Osteoblast (primary cell): ENCODE results near the gene ZNF804B. TPM values are rescaled to one million over a fixed set of nuclear protein-coding genes. Genes with fewer than 3 reads are reported as not detected.

Experiments
- DNase-seq: peaks from one replicate; pipeline ENCODE4 v3.0.0; 2011; ENCODE audit warnings: low spot score, mixed read lengths; ENCODE audit not compliant: insufficient read length; ENCODE audit errors: missing footprints
- H2AFZ ChIP-seq: 2 replicates; pipeline ENCODE4 v1.6.0; 2011; ENCODE audit warnings: mild to moderate bottlenecking, low read length
- H3K27ac ChIP-seq: 2 replicates; pipeline ENCODE4 v1.5.1; 2011; ENCODE audit warnings: mild to moderate bottlenecking, low read depth, low read length, moderate library complexity
- H3K27me3 ChIP-seq: 2 replicates; pipeline ENCODE4 v1.6.0; 2012; ENCODE audit warnings: mild to moderate bottlenecking, control low read depth, inconsistent platforms, low read length, moderate library complexity; ENCODE audit not compliant: insufficient read depth
- H3K36me3 ChIP-seq: 2 replicates; pipeline ENCODE4 v1.5.1; 2011; ENCODE audit warnings: mild to moderate bottlenecking, low read length, control low read depth, moderate library complexity; ENCODE audit not compliant: insufficient read depth
- H3K4me1 ChIP-seq: 2 replicates; pipeline ENCODE4 v1.5.1; 2011; ENCODE audit warnings: mild to moderate bottlenecking, low read length, control low read depth, moderate library complexity; ENCODE audit not compliant: insufficient read depth
- H3K4me2 ChIP-seq: 2 replicates; pipeline ENCODE4 v1.6.0; 2011; ENCODE audit warnings: mild to moderate bottlenecking, low read length; ENCODE audit not compliant: insufficient read depth
- H3K4me3 ChIP-seq: fragments of 200-600 bp; sonication (generic); 3 replicates; pipeline ENCODE4 v1.5.1; 2012; ENCODE audit warnings: mild to moderate bottlenecking, low read length, inconsistent platforms; ENCODE audit not compliant: insufficient read depth
- H3K79me2 ChIP-seq: 2 replicates; pipeline ENCODE4 v1.6.0; 2012; ENCODE audit warnings: mild to moderate bottlenecking, low read length, control low read depth, inconsistent platforms; ENCODE audit not compliant: insufficient read depth
- H3K9me3 ChIP-seq: 2 replicates; pipeline ENCODE4 v1.5.1; 2011; ENCODE audit warnings: low read depth, low read length, control low read depth
- H4K20me1 ChIP-seq: 2 replicates; pipeline ENCODE4 v1.6.0; 2012; ENCODE audit warnings: mild to moderate bottlenecking, low read length, control low read depth; ENCODE audit not compliant: insufficient read depth
- total RNA-seq: library from RNA; depleted of rRNA; stranded (reverse); fragments of >200 nt; gene quantifications from 2 replicates; pipeline ENCODE4 v1.2.3, GENCODE V29; 2012
- TF ChIP-seq, protein P1 (sequence below): IDR thresholded peaks from 2 replicates; pipeline ENCODE4 v1.5.1; 2011; ENCODE audit warnings: mild to moderate bottlenecking, low read depth, low read length, moderate library complexity; ENCODE audit errors: extremely low read depth

The ZNF804B gene
- total RNA-seq, 1 donor: not detected

- H3K4me1 ChIP-seq: no peaks in the 10 kb centered on the region
- H3K27ac ChIP-seq: no peak overlapping the region
- H3K27me3 ChIP-seq: no peaks in the 10 kb centered on the region
- H3K36me3 ChIP-seq: no peaks in the 10 kb centered on the region
- H3K9me3 ChIP-seq: peaks cover 2% of the 10 kb centered on the region
- H3K79me2 ChIP-seq: no peaks in the 10 kb centered on the region
- DNase-seq: no peak
- H4K20me1 ChIP-seq: no peaks in the 10 kb centered on the region
- TF ChIP-seq, protein P1, sequence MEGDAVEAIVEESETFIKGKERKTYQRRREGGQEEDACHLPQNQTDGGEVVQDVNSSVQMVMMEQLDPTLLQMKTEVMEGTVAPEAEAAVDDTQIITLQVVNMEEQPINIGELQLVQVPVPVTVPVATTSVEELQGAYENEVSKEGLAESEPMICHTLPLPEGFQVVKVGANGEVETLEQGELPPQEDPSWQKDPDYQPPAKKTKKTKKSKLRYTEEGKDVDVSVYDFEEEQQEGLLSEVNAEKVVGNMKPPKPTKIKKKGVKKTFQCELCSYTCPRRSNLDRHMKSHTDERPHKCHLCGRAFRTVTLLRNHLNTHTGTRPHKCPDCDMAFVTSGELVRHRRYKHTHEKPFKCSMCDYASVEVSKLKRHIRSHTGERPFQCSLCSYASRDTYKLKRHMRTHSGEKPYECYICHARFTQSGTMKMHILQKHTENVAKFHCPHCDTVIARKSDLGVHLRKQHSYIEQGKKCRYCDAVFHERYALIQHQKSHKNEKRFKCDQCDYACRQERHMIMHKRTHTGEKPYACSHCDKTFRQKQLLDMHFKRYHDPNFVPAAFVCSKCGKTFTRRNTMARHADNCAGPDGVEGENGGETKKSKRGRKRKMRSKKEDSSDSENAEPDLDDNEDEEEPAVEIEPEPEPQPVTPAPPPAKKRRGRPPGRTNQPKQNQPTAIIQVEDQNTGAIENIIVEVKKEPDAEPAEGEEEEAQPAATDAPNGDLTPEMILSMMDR: no peak
- H3K4me3 ChIP-seq: no peak overlapping the region
- H2AFZ ChIP-seq: no peak overlapping the region
- H3K4me2 ChIP-seq: no peak overlapping the region
Observed at GRCh38 chr7:89133819-89134218, 374.3 kb downstream of the ZNF804B start.

DNA sequence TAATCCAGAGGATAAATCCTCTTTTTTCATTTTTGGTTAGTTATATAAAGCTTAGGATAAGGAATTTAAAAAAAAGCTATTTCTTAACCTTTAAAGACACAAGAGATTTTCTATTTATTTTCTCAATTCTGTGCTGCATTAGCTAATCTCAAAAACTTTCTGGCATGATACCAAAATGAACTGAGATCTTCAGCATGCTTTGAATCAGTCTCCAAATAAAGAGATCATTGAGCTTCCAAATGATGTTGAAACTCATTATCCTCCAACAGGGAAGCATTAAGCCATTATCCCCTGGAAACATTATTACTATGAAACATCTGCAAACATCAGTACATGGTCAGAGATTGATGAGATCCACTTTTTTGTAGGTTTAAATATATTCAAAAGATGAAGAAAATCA, 386.3 kb downstream of the ZNF804B start:
- H2AFZ ChIP-seq: no peak overlapping the region
- no peaks in the 10 kb centered on the region for H3K27me3 ChIP-seq
- no peaks in the 10 kb centered on the region for H3K4me1 ChIP-seq
- TF ChIP-seq, protein P1: no peak
- H3K9me3 ChIP-seq: no peaks in the 10 kb centered on the region
- DNase-seq: no peak
- no peak overlapping the region for H3K4me3 ChIP-seq
- no peaks in the 10 kb centered on the region for H3K79me2 ChIP-seq
- H4K20me1 ChIP-seq: no peaks in the 10 kb centered on the region
- no peak overlapping the region for H3K4me2 ChIP-seq
- no peak overlapping the region for H3K27ac ChIP-seq
- no peaks in the 10 kb centered on the region for H3K36me3 ChIP-seq

GRCh38 chr7:89160107-89160506, 400.6 kb downstream of the ZNF804B start:
- Histone ChIP-seq H3K27me3 (no peaks in the 10 kb centered on the region), H3K36me3 (no peaks in the 10 kb centered on the region), H3K4me1 (no peaks in the 10 kb centered on the region), H3K79me2 (no peaks in the 10 kb centered on the region), H3K4me3 (no peak overlapping the region), H3K4me2 (no peak overlapping the region), H4K20me1 (no peaks in the 10 kb centered on the region), H2AFZ (no peak overlapping the region), H3K9me3 (no peaks in the 10 kb centered on the region), H3K27ac (no peak overlapping the region)
- DNase-seq: no peak
- TF ChIP-seq, protein P1: no peak

- Histone ChIP-seq H3K27ac (no peak overlapping the region), H3K4me1 (no peaks in the 10 kb centered on the region), H3K79me2 (no peaks in the 10 kb centered on the region), H3K4me3 (no peak overlapping the region), H3K27me3 (no peaks in the 10 kb centered on the region), H3K9me3 (no peaks in the 10 kb centered on the region), H3K36me3 (no peaks in the 10 kb centered on the region), H4K20me1 (no peaks in the 10 kb centered on the region), H2AFZ (no peak overlapping the region), H3K4me2 (no peak overlapping the region)
- TF ChIP-seq, protein P1: no peak
- DNase-seq: no peak
Observed at GRCh38 chr7:89165421-89165820, 405.9 kb downstream of the ZNF804B start.
